AG04450 (cell line): Measurements from ENCODE around the gene NUP160. TPM values are rescaled to one million over a fixed set of nuclear protein-coding genes. Genes with fewer than 3 reads are reported as not detected.

Experiments
- CTCF ChIA-PET: fragments of 300-600, 350-600 bp; formaldehyde crosslinking; extraction: SDS; loops from one replicate; lab custom pipeline; 2022; ENCODE audit warnings: antibody characterized with exemption, inconsistent platforms; lab: Charles Lee
- POLR2A ChIA-PET: fragments of 350-600 bp; formaldehyde crosslinking; extraction: SDS; loops from one replicate; lab custom pipeline; 2021; ENCODE audit warnings: antibody characterized with exemption, inconsistent platforms; lab: Yijun Ruan, JAX
- DNase-seq: peaks from one replicate; pipeline ENCODE4 v3.0.0-alpha.2; 2011; ENCODE audit warnings: low read depth, low spot score
- H3K27ac ChIP-seq: one replicate; pipeline ENCODE4 v1.5.1; 2012; ENCODE audit warnings: low read depth, low read length, control low read depth
- H3K27me3 ChIP-seq: one replicate; pipeline ENCODE4 v1.6.0; 2012; ENCODE audit warnings: low read length; ENCODE audit not compliant: control insufficient read depth, insufficient read depth
- H3K4me3 ChIP-seq: 2 replicates; pipeline ENCODE4 v1.5.1; 2011; ENCODE audit warnings: mild to moderate bottlenecking, low read depth, low read length, control low read depth
- H3K9me3 ChIP-seq: 2 replicates; pipeline ENCODE4 v1.5.1; 2012; ENCODE audit warnings: low read length; ENCODE audit not compliant: control insufficient read depth, insufficient read depth
- CTCF ChIP-seq: IDR thresholded peaks from 2 replicates; pipeline ENCODE4 v1.5.1; 2011; ENCODE audit warnings: low read depth, low read length, control low read depth, inconsistent platforms
- polyA plus RNA-seq: library from polyadenylated mRNA; depleted of rRNA; stranded (reverse); fragments of >200 nt; gene quantifications from 2 replicates; pipeline ENCODE4 v1.2.3, GENCODE V29; 2011

The NUP160 gene
- polyA plus RNA-seq, 1 experiment, result 31.3 TPM

- no peaks in the 10 kb centered on the region for H3K27me3 ChIP-seq
- no peak overlapping the region for H3K27ac ChIP-seq
- ChIA-PET CTCF (interaction anchor here (1.2 to 1.5 kb wide), 3 partner anchors 10 to 478 kb away, joined by 7 to 9 read pairs (median 8); no protein-coding TSS in a partner anchor), POLR2A (no interaction called here)
- H3K9me3 ChIP-seq, result no peaks in the 10 kb centered on the region
- no peak overlapping the region for H3K4me3 ChIP-seq
- DNase-seq, result no peak
- TF ChIP-seq CTCF, result no peak
These were observed 3.9 kb upstream of the NUP160 start for GRCh38 chr11:47852053-47852452.

- H3K4me3 ChIP-seq, result no peak overlapping the region
- no peak overlapping the region for H3K27ac ChIP-seq
- TF ChIP-seq CTCF, result no peak
- ChIA-PET POLR2A (no interaction called here), CTCF (interaction anchor here (1.9 kb wide), 1 partner anchor 476 kb away, joined by 5 read pairs; no protein-coding TSS in a partner anchor)
- no peak for DNase-seq
- no peaks in the 10 kb centered on the region for H3K27me3 ChIP-seq
- H3K9me3 ChIP-seq, result no peaks in the 10 kb centered on the region
These were observed 2.2 kb upstream of the NUP160 start for GRCh38 chr11:47850337-47850736.

GRCh38 chr11:47848700-47849155, 578 bp upstream of the NUP160 start:
- Histone ChIP-seq H3K9me3 (no peaks in the 10 kb centered on the region), H3K27ac (peak overlapping the region; percentile 57), H3K27me3 (no peaks in the 10 kb centered on the region), H3K4me3 (peak overlapping the region; percentile 99)
- ChIA-PET POLR2A (interaction anchor here (0.6 kb wide), 1 partner anchor 125 kb away, joined by 6 read pairs; no protein-coding TSS in a partner anchor), CTCF (no interaction called here)
- TF ChIP-seq CTCF, result no peak
- DNase-seq, result no peak

- POLR2A ChIA-PET, result interaction anchor here (0.6 to 0.9 kb wide), 3 partner anchors 77 to 314 kb away, joined by 3 to 13 read pairs (median 4); no protein-coding TSS in a partner anchor
- no peak for TF ChIP-seq CTCF
- no peak for DNase-seq
- CTCF ChIA-PET, result interaction anchor here (0.6 to 1.4 kb wide), 2 partner anchors 74 to 262 kb away, joined by 3 to 4 read pairs; no protein-coding TSS in a partner anchor
- peak overlapping the region; percentile 61 for H3K27ac ChIP-seq
- H3K4me3 ChIP-seq, result peak overlapping the region; percentile 99
- H3K27me3 ChIP-seq, result no peaks in the 10 kb centered on the region
- H3K9me3 ChIP-seq, result no peaks in the 10 kb centered on the region
These were observed 636 bp downstream of the NUP160 start for GRCh38 chr11:47847537-47847891.

- no peak for DNase-seq
- CTCF ChIA-PET, result interaction anchor here (0.6 to 1.4 kb wide), 2 partner anchors 74 to 262 kb away, joined by 3 to 4 read pairs; no protein-coding TSS in a partner anchor
- no peak overlapping the region for H3K27ac ChIP-seq
- H3K27me3 ChIP-seq, result no peaks in the 10 kb centered on the region
- H3K9me3 ChIP-seq, result no peaks in the 10 kb centered on the region
- TF ChIP-seq CTCF, result no peak
- POLR2A ChIA-PET, result no interaction called here
- peak overlapping the region; percentile 99 for H3K4me3 ChIP-seq
These were observed 1.2 kb downstream of the NUP160 start for GRCh38 chr11:47846998-47847397.
